22Rv1 (cell line): ENCODE data around the gene IGF1R.

Experiments used
- H3K27ac ChIP-seq: fragments of 450-650 bp; 2 replicates; pipeline ENCODE4 v1.5.1; 2017
- CTCF ChIP-seq: fragments of 450-650 bp; IDR thresholded peaks from 2 replicates; pipeline ENCODE4 v1.5.1; 2017; ENCODE audit warnings: mild to moderate bottlenecking
- ZFX ChIP-seq: fragments of 450-650 bp; IDR thresholded peaks from 2 replicates; pipeline ENCODE4 v1.6.1; 2017; ENCODE audit warnings: antibody characterized with exemption, borderline replicate concordance

Gene IGF1R

GRCh38 chr15:98735304-98735703, 87.0 kb downstream of the IGF1R start:
- no peak overlapping the region for H3K27ac ChIP-seq
- TF ChIP-seq ZFX: no peak
- TF ChIP-seq CTCF: no peak

- TF ChIP-seq CTCF (no peak), ZFX (no peak)
- H3K27ac ChIP-seq: no peak overlapping the region
Observed at GRCh38 chr15:98735895-98736617, 87.7 kb downstream of the IGF1R start.

- no peak overlapping the region for H3K27ac ChIP-seq
Observed at GRCh38 chr15:98737159-98737558, 88.8 kb downstream of the IGF1R start.

GRCh38 chr15:98737721-98738120, 89.4 kb downstream of the IGF1R start:
- H3K27ac ChIP-seq: no peak overlapping the region
- no peak for TF ChIP-seq ZFX
- no peak for TF ChIP-seq CTCF

More at GRCh38 chr15:98737159-98737558, 88.8 kb downstream of the IGF1R start:
- TF ChIP-seq ZFX (no peak), CTCF (no peak)

GRCh38 chr15:98738689-98739401, 90.5 kb downstream of the IGF1R start:
- H3K27ac ChIP-seq: no peak overlapping the region
- no peak for TF ChIP-seq ZFX
- no peak for TF ChIP-seq CTCF

GRCh38 chr15:98740295-98740694, 92.0 kb downstream of the IGF1R start:
- TF ChIP-seq CTCF: no peak
- no peak for TF ChIP-seq ZFX
- H3K27ac ChIP-seq: no peak overlapping the region

- no peak for TF ChIP-seq ZFX
- TF ChIP-seq CTCF: no peak
- no peak overlapping the region for H3K27ac ChIP-seq
Observed at GRCh38 chr15:98740963-98741362, 92.6 kb downstream of the IGF1R start.
